ENCODE data around the gene EVA1C. TPM values are rescaled to one million over a fixed set of nuclear protein-coding genes. Genes with fewer than 3 reads are reported as not detected.

EVA1C gene
- total and polyA plus RNA-seq, 2 donors (not counting 3 experiments of a cell fraction or from before 2014, with no cell fraction given): 22.8 to 38.6 TPM

DNA sequence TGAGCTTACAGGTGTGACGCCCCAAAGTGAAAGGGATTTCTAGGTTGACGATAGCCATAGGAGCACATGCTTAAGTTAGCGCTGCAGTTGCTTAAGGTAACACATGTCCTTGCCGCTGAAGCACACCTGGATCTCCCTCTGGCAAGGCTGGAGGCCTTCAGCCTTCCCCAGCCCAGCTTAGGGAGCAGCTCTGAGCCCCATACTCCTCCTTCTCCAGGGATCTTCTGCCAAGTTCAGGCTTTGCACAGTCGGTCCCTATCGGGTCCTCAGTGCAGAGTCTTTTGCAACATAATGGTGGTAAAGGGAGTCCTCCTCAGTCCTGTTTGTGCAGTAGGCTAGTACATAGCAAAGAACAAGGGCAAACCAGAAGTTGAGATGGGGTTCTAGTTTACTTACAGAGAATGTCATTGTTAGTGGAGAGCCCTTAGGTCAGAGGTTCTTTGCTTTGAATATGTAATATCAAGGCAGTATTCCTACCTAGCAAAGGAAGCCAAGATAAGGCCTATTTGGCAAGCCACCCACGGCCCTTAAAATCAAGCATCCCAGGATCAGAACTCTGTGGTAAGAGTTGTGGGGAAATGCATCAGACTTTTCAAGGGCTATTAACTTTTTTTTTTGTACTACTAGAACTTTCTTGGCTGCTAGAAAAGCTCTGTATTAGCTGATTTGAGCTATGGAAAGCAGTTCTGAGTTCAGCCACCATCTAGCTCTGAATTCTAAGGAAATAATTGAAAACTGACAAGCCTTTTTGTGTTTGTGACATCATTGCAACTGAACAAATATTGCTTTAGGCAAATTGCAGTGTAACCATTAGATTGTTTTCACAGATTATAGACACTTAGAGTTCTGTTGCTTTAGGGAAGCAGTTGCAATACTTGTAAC, 1.4 kb downstream of the EVA1C start:
- Histone ChIP-seq H4K20me1 (replicated peaks; ENCODE audit: control insufficient read depth, extremely low read depth, insufficient read depth, low read length) (no peaks in the 10 kb centered on the region), H3K4me1 (ENCODE audit: control insufficient read depth, extremely low read depth, insufficient read depth, low read length) (peaks cover 35% of the 10 kb centered on the region), H3K27me3 (ENCODE audit: control insufficient read depth in 2 of 2, insufficient read depth in 2 of 2, low read length in 2 of 2) (no peaks in the 10 kb centered on the region), H3K9me3 (replicated peaks; ENCODE audit: control insufficient read depth, insufficient read depth, low read length) (no peaks in the 10 kb centered on the region), H3K79me2 (ENCODE audit: control insufficient read depth, insufficient read depth, low read length) (peaks cover 63% of the 10 kb centered on the region), H3K9ac (replicated peaks; ENCODE audit: extremely low read depth, insufficient read depth, low read length) (peak overlapping the region; percentile 99), H3K9me1 (replicated peaks; ENCODE audit: control insufficient read depth, extremely low read depth, insufficient read depth, low read length) (no peaks in the 10 kb centered on the region), H3K4me2 (ENCODE audit: insufficient read depth, low read length) (peak overlapping the region; percentile 88), H3K4me3 (replicated peaks in 1 of 3; ENCODE audit: insufficient read depth in 1 of 3, low read depth in 1 of 3, low read length in 3 of 3) (peak overlapping the region; percentile 46 to 81 (median 73)), H3K27ac (ENCODE audit: insufficient read depth, low read depth, low read length) (peak overlapping the region; percentile 99), H2AFZ (ENCODE audit: low read depth, low read length) (no peak overlapping the region), H3K36me3 (ENCODE audit: control insufficient read depth in 2 of 2, extremely low read depth in 1 of 2, insufficient read depth in 2 of 2, low read length in 2 of 2) (no peaks in the 10 kb centered on the region)
- dilution Hi-C loops (cut with MboI; ENCODE audit: extremely low pct_ligation_motif_present, low sequenced_read_pairs): no loop called here
- ChIA-PET CTCF (interaction anchor here (0.6 to 4.7 kb wide), 31 partner anchors 8 to 187 kb away, joined by 3 to 91 read pairs (median 5); partner anchors contain the start of gene URB1), POLR2A (no interaction called here)
- DNase-seq (ENCODE audit: low read depth, low spot score) (peak; percentile 68), FAIRE-seq (peak; percentile 73)
- TSS peak; percentile 19 for BruUV-seq (replicated peaks)
- TF ChIP-seq POLR2AphosphoS5 (IDR thresholded peaks at IDR 0.05; ENCODE audit: insufficient read depth, low read depth, low read length) (peak; percentile 3), FOS (IDR thresholded peaks at IDR 0.05; ENCODE audit: borderline replicate concordance, insufficient read depth, low read length) (no peak)
- intact Hi-C loops (cut with micrococcal nuclease): loop anchor here (1.0 to 2.0 kb wide), 8 partner anchors 43 to 187 kb away; no protein-coding TSS in a partner anchor

- H3K9me3 ChIP-seq (replicated peaks; ENCODE audit: control insufficient read depth, insufficient read depth, low read length): no peaks in the 10 kb centered on the region
- peak overlapping the region; percentile 99 for H3K27ac ChIP-seq (ENCODE audit: insufficient read depth, low read depth, low read length)
- H4K20me1 ChIP-seq (replicated peaks; ENCODE audit: control insufficient read depth, extremely low read depth, insufficient read depth, low read length): no peaks in the 10 kb centered on the region
- peaks cover 71% of the 10 kb centered on the region for H3K79me2 ChIP-seq (ENCODE audit: control insufficient read depth, insufficient read depth, low read length)
- no peaks in the 10 kb centered on the region for H3K27me3 ChIP-seq (ENCODE audit: control insufficient read depth in 2 of 2, insufficient read depth in 2 of 2, low read length in 2 of 2)
- H2AFZ ChIP-seq (ENCODE audit: low read depth, low read length): no peak overlapping the region
- intact Hi-C loops (cut with micrococcal nuclease) (loop anchor here (1.0 to 2.0 kb wide), 6 partner anchors 64 to 187 kb away; no protein-coding TSS in a partner anchor), dilution Hi-C loops (cut with MboI; ENCODE audit: extremely low pct_ligation_motif_present, low sequenced_read_pairs) (no loop called here)
- FAIRE-seq: peak; percentile 81
- ChIA-PET POLR2A (no interaction called here), CTCF (interaction anchor here (0.6 to 4.7 kb wide), 31 partner anchors 9 to 186 kb away, joined by 3 to 91 read pairs (median 5); partner anchors contain the start of gene URB1)
- DNase-seq (ENCODE audit: low read depth, low spot score): peak; percentile 75
- H3K9ac ChIP-seq (replicated peaks; ENCODE audit: extremely low read depth, insufficient read depth, low read length): peak overlapping the region; percentile 99
- H3K4me1 ChIP-seq (ENCODE audit: control insufficient read depth, extremely low read depth, insufficient read depth, low read length): peaks cover 35% of the 10 kb centered on the region
- no peaks in the 10 kb centered on the region for H3K36me3 ChIP-seq (ENCODE audit: control insufficient read depth in 2 of 2, extremely low read depth in 1 of 2, insufficient read depth in 2 of 2, low read length in 2 of 2)
- no peaks in the 10 kb centered on the region for H3K9me1 ChIP-seq (replicated peaks; ENCODE audit: control insufficient read depth, extremely low read depth, insufficient read depth, low read length)
- BruUV-seq (replicated peaks): no TSS peak
- peak overlapping the region in 1 of 3 experiments; percentile 81 for H3K4me3 ChIP-seq (replicated peaks in 1 of 3; ENCODE audit: insufficient read depth in 1 of 3, low read depth in 1 of 3, low read length in 3 of 3)
- H3K4me2 ChIP-seq (ENCODE audit: insufficient read depth, low read length): peak overlapping the region; percentile 88
- TF ChIP-seq POLR2A (IDR thresholded peaks at IDR 0.05; ENCODE audit: low read depth, low read length) (no peak), JUN (IDR thresholded peaks at IDR 0.05; ENCODE audit: borderline replicate concordance, insufficient read depth, insufficient read length, low read depth) (no peak), MYC (IDR thresholded peaks at IDR 0.05; ENCODE audit: low read depth, low read length) (no peak), FOS (IDR thresholded peaks at IDR 0.05; ENCODE audit: borderline replicate concordance, insufficient read depth, low read length) (no peak), GATA2 (IDR thresholded peaks at IDR 0.05; ENCODE audit: insufficient read depth, insufficient read length, low read depth, low read length) (peak; percentile 95)
- TF ChIP-seq, protein P1, sequence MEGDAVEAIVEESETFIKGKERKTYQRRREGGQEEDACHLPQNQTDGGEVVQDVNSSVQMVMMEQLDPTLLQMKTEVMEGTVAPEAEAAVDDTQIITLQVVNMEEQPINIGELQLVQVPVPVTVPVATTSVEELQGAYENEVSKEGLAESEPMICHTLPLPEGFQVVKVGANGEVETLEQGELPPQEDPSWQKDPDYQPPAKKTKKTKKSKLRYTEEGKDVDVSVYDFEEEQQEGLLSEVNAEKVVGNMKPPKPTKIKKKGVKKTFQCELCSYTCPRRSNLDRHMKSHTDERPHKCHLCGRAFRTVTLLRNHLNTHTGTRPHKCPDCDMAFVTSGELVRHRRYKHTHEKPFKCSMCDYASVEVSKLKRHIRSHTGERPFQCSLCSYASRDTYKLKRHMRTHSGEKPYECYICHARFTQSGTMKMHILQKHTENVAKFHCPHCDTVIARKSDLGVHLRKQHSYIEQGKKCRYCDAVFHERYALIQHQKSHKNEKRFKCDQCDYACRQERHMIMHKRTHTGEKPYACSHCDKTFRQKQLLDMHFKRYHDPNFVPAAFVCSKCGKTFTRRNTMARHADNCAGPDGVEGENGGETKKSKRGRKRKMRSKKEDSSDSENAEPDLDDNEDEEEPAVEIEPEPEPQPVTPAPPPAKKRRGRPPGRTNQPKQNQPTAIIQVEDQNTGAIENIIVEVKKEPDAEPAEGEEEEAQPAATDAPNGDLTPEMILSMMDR (IDR thresholded peaks at IDR 0.05; ENCODE audit: extremely low read depth in 1 of 2, insufficient read depth in 1 of 2, low read depth in 1 of 2, low read length in 2 of 2): peak; percentile 45 to 51
Observed at GRCh38 chr21:32414579-32415358, 2.3 kb downstream of the EVA1C start.

Data from endothelial cell of umbilical vein (primary cell).